Measurements from ENCODE around the gene ZCCHC7. TPM values are rescaled to one million over a fixed set of nuclear protein-coding genes. Genes with fewer than 3 reads are reported as not detected.

The ZCCHC7 gene
- total and polyA plus RNA-seq, 10 of the 15 experiments (the other 5 are each of a cell fraction or from before 2014, with no cell fraction given): 42.9 to 178 (median 53.3) TPM

- Histone ChIP-seq H3K27ac (ENCODE audit: control insufficient read depth, insufficient read depth) (no peak overlapping the region), H3K27me3 (replicated peaks in 1 of 2; ENCODE audit: control insufficient read depth in 2 of 2, insufficient read depth in 2 of 2, low read length in 1 of 2) (no peaks in the 10 kb centered on the region), H3K79me2 (ENCODE audit: control insufficient read depth, insufficient read depth, low read length) (peaks cover 28% of the 10 kb centered on the region), H3K4me3 (no peak overlapping the region), H3K4me1 (ENCODE audit: control insufficient read depth, insufficient read depth, low read length) (no peaks in the 10 kb centered on the region), H3K36me3 (ENCODE audit: control insufficient read depth in 2 of 2, insufficient read depth in 2 of 2, low read length in 1 of 2) (peaks cover 0 to 4% of the 10 kb centered on the region in 2 experiments; a peak in 1 of 4 replicates), H4K20me1 (ENCODE audit: control insufficient read depth, insufficient read depth) (no peaks in the 10 kb centered on the region), H3K9ac (ENCODE audit: control insufficient read depth, insufficient read depth, low read length) (no peak overlapping the region), H3K9me3 (replicated peaks; ENCODE audit: control insufficient read depth, insufficient read depth, low read length) (no peaks in the 10 kb centered on the region; the same call in 2 of the 3 replicates), H2AFZ (ENCODE audit: control insufficient read depth, low read depth, low read length) (no peak overlapping the region), H3K4me2 (ENCODE audit: control insufficient read depth, insufficient read depth) (no peak overlapping the region)
- ChIA-PET SMC1A (ENCODE audit: uncharacterized antibody, unreplicated experiment) (interaction anchor here (0.8 to 13.0 kb wide), 9 partner anchors 8 to 94 kb away, joined by 3 to 85 read pairs (median 3); no protein-coding TSS in a partner anchor), RAD21 (ENCODE audit: unreplicated experiment) (interaction anchor here (1.0 to 1.9 kb wide), 5 partner anchors 18 to 225 kb away, joined by 3 to 6 read pairs (median 3); no protein-coding TSS in a partner anchor), POLR2A (interaction anchor here (0.6 to 1.6 kb wide), 4 partner anchors 8 to 202 kb away, joined by 3 to 5 read pairs (median 4); no protein-coding TSS in a partner anchor), CTCF (interaction anchor here (1.2 to 1.4 kb wide), 4 partner anchors 8 to 109 kb away, joined by 3 to 4 read pairs (median 4); no protein-coding TSS in a partner anchor)
- no peak for FAIRE-seq
- DNase-seq (ENCODE audit: low read depth, low spot score): no peak
- peak; percentile 47 for ATAC-seq
- in situ Hi-C loops (cut with MboI): no loop called here
- 85% methylated on average over 4 of the region's 4 CpGs for WGBS (ENCODE audit: insufficient coverage, insufficient replicate concordance, low lambda C conversion rate, missing lambda C conversion rate)
- TF ChIP-seq TBL1XR1 (IDR thresholded peaks at IDR 0.05; ENCODE audit: low read depth, low read length): no peak
- BruUV-seq (replicated peaks): TSS peak; percentile 27
- intact Hi-C loops (cut with micrococcal nuclease; ENCODE audit: unreplicated experiment): no loop called here
These were observed 100.6 kb downstream of the ZCCHC7 start for GRCh38 chr9:37220971-37221370.

GRCh38 chr9:37221489-37222106 is 101.2 kb downstream of the ZCCHC7 start:
- ChIA-PET RAD21 (ENCODE audit: unreplicated experiment) (interaction anchor here (0.7 to 1.9 kb wide), 5 partner anchors 10 to 226 kb away, joined by 3 to 6 read pairs (median 3); no protein-coding TSS in a partner anchor), POLR2A (interaction anchor here (0.6 to 1.6 kb wide), 3 partner anchors 9 to 203 kb away, joined by 3 to 5 read pairs (median 4); no protein-coding TSS in a partner anchor), SMC1A (ENCODE audit: uncharacterized antibody, unreplicated experiment) (interaction anchor here (0.7 to 13.0 kb wide), 9 partner anchors 8 to 247 kb away, joined by 3 to 85 read pairs (median 3); no protein-coding TSS in a partner anchor), CTCF (interaction anchor here (0.6 to 1.4 kb wide), 5 partner anchors 8 to 226 kb away, joined by 3 to 4 read pairs (median 4); no protein-coding TSS in a partner anchor)
- no peak for TF ChIP-seq BCL11A (IDR thresholded peaks at IDR 0.05; ENCODE audit: low read depth, low read length)
- TF ChIP-seq STAT1 (conservative IDR thresholded peaks at IDR 0.05): no peak
- peak; percentile 67; the same call in 1 of the 2 replicates for TF ChIP-seq ZBTB40 (IDR thresholded peaks at IDR 0.05; ENCODE audit: borderline replicate concordance)
- Histone ChIP-seq H3K4me2 (ENCODE audit: control insufficient read depth, insufficient read depth) (no peak overlapping the region), H3K4me3 (no peak overlapping the region), H3K9ac (ENCODE audit: control insufficient read depth, insufficient read depth, low read length) (no peak overlapping the region), H3K36me3 (ENCODE audit: control insufficient read depth in 2 of 2, insufficient read depth in 2 of 2, low read length in 1 of 2) (peaks cover 0 to 4% of the 10 kb centered on the region in 2 experiments; a peak in 1 of 4 replicates), H3K79me2 (ENCODE audit: control insufficient read depth, insufficient read depth, low read length) (peaks cover 25% of the 10 kb centered on the region), H3K27me3 (replicated peaks in 1 of 2; ENCODE audit: control insufficient read depth in 2 of 2, insufficient read depth in 2 of 2, low read length in 1 of 2) (no peaks in the 10 kb centered on the region), H3K4me1 (ENCODE audit: control insufficient read depth, insufficient read depth, low read length) (no peaks in the 10 kb centered on the region), H2AFZ (ENCODE audit: control insufficient read depth, low read depth, low read length) (no peak overlapping the region), H3K9me3 (replicated peaks; ENCODE audit: control insufficient read depth, insufficient read depth, low read length) (no peaks in the 10 kb centered on the region), H4K20me1 (ENCODE audit: control insufficient read depth, insufficient read depth) (no peaks in the 10 kb centered on the region), H3K27ac (ENCODE audit: control insufficient read depth, insufficient read depth) (no peak overlapping the region)
- peak; percentile 38 for FAIRE-seq
- ATAC-seq: peak; percentile 82
- WGBS (ENCODE audit: insufficient coverage, insufficient replicate concordance, low lambda C conversion rate, missing lambda C conversion rate): 88% methylated on average over 1 of the region's 1 CpG
- intact Hi-C loops (cut with micrococcal nuclease; ENCODE audit: unreplicated experiment): no loop called here
- DNase-seq (ENCODE audit: low read depth, low spot score): no peak
- in situ Hi-C loops (cut with MboI): no loop called here
- BruUV-seq (replicated peaks): no TSS peak

All from GM12878 (cell line).